Measurements from ENCODE around the gene IER3IP1.
"Not testable (repeated sequence)": the region's sequence is repeated elsewhere in the genome, so short reads cannot be mapped to it uniquely, and the experiment has no call there.

Gene IER3IP1, protein sequence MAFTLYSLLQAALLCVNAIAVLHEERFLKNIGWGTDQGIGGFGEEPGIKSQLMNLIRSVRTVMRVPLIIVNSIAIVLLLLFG

DNA sequence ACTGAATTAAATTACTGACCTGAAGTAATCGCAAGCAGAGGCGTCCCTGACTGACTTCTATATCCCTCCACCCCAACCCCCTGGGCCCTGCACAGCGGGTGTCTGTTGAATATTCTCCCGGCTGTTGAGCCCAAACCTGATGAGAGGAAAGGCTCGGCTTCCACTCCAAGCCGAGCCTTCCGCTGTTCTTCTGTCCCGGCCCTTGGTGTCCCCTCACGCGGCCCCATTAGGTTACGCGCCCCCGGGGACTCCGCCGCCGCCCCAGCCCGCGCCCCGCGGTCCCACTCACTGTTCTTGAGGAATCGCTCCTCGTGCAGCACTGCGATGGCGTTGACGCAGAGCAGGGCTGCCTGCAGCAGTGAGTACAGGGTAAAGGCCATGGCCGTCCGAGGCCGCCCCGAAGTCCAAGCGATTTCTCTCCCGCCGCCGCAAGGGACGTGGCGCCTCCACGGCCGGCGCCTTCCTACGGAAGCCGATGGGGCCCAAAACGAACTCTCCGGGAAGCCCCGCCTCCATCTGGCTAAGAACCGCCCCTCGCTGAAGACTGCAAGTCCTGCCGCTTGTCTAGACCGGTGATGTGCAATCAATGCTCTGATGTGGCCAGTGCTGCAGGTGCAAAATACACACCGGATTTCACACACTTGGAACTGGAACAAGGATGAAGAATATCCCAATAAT is at the start of gene IER3IP1:
Gene IER3IP1 (minus strand): TSS at position 467 of the 678 bp plus-strand sequence. CDS start 87 bp downstream, at position 380.
- peak; percentile 66 for DNase-seq

DNA sequence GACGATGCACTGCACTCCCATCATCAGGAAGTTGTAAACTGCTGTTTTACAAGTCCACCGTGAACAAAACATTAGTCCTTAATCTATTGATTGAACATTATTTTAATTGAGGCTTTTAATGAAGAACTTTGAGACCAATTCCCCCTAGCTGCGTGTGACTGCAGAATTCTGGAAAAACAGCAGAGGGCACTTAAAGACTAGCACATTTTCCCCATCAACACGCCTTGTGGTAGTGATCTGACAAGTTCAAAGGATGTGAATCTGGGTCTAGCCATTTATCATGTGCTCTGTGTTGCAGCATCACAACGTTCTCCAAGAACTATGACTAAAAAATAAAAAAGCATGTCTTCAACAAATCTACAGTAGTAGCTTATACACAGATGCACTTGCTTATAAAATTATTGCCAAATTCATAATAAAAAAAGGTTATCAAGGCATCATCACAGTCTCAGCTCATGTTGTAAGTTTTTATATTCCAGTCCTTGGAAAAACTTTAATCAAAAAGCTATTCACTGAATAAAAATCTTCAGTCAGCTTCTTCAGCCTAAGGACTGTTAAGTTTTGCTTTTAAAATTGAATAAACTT is 39.5 kb upstream of the IER3IP1 start:
- no peak for DNase-seq

DNA sequence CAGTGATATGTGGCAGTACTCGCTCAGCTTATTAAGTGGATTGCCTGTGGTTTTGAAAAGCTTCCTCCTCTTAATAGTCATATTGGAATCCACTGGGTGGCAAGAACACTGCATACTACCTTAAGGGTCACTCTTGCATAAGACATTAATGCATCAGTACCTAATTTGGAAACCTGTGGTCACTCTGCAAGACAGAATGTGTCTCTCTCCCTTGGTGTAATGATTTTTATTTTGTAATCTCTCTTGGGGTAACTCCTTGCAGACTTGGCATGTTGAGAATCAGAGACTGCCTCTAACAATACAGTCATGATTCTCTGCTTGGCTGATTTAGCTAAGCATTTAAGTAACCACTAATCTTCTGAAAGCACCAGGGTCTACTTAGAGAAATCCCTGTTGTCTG is 33.0 kb upstream of the IER3IP1 start:
- DNase-seq: no peak

DNA sequence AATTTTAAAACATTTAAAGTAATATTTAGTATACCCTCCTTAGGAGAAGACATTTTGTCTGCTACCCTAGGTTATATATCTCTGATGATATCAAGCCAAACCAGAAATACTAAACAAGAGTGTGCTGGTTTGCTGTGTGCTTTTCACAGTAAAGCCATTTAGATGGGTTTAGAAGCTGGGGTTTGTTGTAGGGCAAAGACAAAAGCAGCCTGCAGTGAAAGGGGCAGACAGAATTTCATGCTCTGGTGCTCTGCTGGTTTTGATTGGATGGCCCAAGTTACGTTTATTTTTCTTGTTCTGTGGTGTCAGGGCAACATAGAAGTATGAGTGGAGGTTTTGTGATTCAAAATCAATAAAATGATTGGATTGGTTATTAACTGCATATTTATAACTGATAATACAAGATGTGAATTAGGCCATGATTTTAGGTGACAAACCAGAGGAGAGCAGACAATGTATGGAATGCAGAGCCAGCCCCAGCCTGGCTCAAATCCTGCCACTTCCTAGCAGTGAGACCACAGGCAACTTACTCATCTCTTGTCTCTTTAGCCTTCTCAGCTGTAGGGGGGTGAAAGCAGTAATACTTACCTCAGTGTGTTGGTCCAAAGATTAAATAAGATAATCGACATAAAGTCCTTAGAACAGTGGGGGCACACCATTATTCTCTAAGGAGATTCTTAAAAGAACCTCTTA is 30.9 kb upstream of the IER3IP1 start:
- no peak for DNase-seq

DNA sequence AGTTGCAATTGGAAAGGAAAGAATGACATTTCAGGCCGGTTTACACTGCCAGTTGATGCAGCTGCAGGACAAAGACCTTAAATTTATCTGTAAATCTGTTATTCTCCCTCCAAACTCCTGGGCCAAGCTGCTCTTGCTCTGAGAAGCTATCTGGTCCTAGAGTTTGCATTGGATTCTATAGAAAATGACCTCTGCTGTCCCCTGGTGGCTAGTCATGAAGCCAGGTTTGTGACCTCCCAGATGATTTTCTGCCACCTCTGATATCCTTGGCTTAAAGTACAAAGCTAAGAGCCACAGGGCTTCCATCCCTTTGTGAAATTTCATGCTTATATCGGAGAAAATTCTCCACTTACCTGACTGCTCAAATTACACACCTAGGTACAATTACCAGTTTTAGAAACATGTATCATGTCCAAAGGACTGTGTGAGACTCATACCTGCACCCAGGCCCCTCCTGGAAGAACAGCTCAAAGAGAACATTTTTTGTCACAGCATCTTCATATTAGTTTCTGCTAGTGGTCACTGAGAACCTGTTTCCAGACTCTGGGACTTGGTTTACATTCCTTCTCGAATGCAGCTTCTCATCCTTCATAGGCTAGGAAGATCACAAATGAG is 28.9 kb upstream of the IER3IP1 start:
- no peak for DNase-seq

DNA sequence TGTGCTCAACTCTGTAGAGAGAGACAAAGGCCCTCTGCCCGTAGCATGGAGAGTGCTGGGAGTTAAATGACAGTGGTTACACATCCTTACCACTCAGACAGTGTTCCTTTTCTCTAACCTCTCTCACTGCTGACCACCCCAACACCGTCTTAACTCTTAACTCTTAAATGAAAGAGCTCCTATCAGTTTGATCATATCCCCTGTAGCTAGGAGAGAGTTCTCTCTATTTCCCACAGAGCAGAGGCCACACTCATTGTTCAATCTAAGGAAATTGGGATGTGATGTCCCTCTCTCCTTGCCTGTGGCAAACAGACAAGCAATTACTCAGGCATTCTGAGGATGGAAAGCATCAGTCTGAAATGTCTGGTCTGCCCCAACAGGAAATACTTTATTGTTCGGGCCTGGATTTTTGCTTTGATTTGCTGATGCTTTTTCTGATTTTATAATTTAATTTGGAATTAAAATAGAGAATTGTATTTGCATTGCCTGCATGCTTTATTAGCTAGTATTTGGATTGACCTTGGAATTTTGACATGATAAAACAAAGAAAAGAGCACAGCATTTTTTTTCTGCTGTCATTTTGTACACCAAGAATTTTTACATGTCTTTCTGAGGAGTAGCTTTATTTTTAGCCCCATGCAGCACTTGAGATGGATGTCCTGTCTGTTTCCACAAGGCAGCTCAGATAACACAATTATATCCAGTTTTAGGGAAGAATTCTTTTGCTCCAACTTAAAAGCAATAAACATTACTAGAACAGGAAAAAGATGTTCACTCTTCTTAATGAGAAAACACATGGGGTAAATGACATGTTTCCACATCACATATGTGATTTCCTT is 27.7 kb upstream of the IER3IP1 start:
- no peak for DNase-seq

DNA sequence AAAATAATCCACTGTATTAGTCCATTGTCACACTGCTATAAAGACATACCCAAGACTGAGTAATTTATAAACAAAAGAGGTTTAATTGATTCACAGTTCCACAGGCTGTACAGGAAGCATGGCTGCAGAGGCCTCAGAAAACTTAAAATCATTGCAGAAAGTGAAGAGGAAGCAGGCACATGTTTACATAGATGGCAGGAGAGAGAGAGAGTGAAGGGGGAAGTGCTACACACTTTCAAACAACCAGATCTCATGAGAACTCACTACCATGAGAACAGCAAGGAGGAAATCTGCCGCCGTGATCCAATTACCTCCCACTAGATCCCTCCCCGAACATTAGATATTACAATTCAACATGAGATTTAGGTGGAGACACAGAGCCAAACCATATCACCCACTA is 19.8 kb upstream of the IER3IP1 start:
- DNase-seq: not testable (repeated sequence)

DNA sequence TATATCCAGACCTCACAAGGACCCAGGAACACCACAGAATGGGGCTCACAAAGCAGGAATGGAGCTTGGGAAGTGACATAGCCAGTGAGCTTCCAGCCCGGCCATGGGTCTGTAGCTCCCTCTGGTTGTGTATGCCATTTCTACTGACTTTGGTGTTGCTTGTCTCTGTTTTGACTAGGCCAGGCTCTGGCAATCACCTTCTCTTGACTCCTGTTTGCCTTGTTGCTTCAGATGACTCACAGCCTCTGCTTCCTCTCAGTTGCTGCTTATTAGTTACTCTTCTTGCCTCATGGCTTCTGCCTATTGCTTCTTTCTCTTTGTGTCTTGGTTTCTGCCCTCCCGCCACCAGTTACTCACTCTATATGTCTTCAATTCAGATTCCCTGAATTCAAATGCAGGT is 15.8 kb upstream of the IER3IP1 start:
- no peak for DNase-seq

DNA sequence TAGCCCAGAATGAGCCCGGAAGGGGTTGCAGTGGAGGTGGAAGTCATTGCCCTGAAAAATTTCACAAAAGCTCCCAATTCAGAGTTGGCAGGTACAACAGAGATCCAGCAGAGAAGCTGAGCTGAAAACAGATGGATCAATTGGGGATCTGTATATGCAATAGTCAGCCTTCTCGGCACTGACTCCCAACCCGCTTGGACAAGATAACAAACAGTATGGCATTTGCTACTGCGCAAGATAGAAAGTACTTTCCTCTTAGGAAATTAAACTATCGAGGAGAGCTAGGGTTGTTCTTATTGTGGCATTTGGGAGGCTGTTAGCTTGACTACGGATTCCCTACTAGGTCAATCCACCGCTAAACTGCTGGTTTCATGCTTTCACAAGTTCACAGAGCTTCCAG is 11.6 kb upstream of the IER3IP1 start:
- DNase-seq: no peak

DNA sequence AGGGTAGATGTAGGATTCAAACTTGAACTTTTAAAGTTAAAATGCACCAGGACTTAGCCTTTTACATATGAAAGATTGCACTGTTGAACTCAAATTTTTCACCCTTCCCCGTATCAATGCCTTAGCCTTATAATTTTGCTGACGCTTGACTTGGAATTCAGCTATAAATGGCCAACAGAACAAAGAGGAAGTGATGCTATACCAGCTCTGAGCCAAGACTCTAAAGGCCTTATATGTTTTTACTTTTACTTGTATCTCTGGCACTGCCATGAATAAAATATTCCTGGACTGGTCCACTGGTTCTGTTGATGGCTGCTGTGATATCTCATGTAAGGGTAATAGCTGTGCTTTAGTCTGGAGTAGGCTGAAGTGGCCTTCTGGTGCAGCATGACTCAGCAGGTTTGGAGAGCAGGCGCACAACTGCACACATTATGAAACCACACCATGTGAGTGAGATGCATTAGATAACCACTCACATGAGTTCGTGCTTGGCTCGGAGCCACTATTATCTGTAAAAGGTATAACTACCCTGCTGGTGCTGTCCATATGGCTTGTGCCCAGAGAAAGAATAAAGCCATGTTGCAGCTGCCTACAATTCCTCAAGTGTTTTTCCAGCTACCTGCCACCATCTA is 8.4 kb upstream of the IER3IP1 start:
- no peak for DNase-seq

DNA sequence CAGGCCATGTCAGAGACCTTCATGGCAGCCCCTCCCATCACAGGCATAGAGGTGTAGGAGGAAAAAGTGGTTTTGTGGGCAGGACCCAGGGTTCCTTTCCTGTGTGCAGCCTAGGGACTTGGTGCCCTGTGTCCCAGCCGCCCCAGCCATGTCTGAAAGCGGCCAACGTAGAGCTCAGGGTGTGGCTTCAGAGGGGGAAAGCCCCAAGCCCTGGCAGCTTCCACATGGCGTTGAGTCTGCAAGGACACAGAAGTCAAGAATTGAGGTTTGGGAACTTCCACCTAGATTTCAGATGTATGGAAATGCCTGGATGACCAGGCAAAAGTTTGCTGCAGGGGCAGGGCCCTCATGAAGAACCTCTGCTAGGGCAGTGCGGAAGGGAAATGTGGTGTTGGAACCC is 6.0 kb upstream of the IER3IP1 start:
- not testable (repeated sequence) for DNase-seq

DNA sequence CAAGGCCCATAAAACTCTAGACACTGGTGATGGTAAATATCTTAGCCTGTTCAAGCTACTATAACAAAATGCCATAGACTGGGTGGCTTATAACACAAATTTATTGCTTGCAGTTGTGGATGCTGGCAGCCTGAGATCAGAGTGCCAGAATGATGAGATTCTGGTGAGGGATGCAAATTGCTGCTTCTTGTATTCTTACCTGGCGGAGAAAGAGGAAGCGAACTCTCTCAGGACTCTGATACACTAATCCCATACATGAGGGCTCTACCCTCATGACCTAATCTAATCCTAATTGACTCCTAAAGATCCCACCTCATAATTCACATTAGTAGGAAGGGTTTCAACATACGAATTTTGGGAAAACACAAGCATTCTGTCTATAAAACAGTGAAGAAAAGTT is 4.6 kb upstream of the IER3IP1 start:
- no peak for DNase-seq

DNA sequence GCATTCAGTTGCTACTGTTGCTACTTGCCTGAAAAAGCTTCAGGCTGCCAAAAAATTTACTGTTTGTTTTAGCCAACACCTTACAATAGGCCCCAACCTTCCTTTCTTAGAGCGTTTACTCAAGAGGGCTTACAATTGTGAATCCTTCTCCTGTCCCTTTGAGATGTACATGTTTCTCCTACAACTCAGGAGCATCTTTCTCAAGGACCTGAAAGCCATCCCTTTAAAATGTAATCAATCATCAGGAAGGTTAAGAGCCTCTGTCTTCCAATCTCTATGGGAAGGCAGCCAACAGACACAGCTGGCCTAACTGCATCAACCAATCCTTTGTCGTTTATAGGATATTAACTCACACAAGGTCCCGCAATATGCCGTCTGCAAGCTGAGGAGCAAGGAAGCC is 3.4 kb upstream of the IER3IP1 start:
- no peak for DNase-seq

DNA sequence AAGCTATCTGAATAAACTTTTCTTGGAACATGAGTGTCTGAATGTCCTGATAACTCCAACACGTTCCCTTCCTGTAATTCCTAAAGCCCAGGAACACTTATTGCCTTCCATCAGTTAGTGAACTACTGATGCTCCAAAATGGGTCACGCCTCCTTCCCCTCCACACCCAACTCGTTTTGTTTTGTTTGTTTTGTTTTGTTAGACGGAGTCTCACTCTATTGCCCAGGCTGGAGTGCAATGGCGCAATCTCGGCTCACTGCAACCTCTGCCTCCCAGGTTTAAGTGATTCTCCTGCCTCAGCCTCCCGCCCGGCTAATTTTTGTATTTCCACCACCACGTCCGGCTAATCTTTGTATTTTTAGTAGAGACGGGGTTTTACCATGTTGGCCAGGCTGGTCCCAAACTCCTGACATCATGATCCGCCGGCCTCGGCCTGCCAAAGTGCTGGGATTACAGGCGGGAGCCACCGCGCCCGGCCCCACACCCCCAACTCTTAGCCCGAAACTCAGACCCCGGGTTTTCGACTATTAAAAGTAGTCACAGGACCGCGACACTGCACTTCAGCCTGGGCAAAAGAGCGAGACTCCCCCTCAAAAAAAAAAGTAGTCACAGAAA is 774 bp downstream of the IER3IP1 start:
- no peak for DNase-seq

DNA sequence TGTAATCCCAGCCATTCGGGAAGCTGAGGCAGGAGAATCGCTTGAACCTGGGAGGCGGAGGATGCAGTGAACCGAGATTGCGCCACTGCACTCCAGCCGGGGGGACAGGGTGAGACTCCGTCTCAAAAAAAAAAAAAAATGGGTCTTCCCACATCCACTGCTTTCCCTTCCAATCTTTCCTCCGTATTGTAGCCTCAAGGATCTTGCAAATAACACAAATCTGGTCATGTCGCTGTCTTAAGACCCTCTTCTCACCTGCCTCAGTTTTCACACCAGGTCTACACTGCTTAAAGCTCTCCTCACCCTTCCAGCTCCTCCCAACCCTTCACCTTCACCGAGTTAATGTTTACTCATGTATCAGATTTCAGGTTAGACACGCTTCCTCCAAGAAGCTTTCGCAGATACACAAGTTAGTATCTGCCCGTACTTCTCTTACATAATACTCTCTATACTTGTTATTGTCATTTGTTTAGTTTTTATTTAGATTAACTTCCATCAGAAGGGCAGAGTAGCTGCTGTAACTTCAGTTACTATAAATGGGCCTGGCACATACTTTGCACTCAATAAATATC is 1.5 kb downstream of the IER3IP1 start:
- DNase-seq: no peak

DNA sequence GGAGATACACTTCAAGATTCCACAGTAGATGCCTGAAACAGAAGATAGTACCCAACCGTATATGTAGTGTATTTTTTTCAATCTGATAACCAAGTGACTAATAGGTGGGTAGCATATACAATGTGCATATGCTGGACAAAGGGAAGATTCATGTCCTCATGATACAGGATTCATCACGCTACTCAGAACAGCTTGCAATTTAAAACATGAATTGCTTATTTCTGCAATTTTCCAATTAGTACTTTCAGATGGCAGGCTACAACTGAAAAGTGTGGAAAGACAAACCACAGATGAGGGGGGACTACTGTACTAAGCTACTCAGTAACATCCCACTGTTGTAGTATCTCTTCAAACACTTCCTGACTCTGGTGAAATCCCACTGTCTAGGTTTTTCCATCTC is 3.7 kb downstream of the IER3IP1 start:
- DNase-seq: no peak

DNA sequence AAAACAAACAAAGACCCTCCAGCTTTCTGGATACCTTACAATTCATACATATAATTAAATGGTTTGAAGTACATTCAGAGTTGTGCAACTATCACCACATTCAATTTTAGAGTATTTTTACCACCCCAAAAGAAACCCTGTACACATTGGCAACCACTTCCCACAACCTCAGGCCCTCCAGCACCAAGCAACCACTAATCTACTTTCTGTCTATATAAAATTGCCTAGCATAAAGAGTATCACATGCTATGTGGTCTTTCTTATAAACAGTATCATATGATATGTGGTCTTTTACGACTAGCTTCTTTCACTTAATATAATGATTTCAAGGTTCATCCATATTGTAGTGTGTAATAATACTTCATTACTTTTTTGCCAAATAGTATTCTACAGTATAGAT is 7.3 kb downstream of the IER3IP1 start:
- no peak for DNase-seq

DNA sequence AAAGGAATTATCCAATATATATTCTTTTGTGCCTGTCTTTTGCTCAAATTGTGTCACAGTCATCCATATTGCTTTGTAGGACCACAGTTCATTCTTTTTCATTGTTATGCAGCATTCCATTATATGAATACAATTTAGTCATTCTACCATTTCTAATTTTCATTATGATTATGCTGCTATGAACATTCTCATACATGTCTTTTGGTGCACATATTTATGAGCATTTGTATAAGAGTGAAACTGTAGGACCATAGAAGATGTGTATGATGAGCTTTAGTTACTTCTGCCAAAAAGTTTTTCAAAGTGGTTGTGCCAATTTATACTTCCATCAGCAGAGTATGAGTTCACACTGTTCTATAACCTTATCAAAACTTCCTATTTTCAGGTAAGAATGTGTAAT is 7.7 kb downstream of the IER3IP1 start:
- no peak for DNase-seq

DNA sequence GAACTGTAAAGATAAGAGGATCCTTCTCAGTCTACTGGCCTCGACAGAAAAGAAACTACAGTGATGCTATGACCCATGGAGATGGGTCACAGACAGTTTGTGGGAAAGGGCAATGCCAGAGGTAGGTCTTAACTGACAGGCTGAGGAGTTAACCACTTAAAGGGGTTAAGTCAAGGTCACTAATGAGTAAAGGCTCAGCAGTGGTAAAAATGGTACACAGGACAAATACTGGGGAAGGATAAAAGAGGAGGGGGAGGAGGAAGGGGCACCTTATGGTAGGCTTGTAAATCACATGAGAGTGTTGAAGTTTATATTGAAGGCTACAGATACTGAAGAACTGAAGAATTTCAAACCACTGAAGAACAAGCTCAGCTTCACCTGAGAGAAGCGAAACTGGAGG is 9.9 kb downstream of the IER3IP1 start:
- DNase-seq: no peak

DNA sequence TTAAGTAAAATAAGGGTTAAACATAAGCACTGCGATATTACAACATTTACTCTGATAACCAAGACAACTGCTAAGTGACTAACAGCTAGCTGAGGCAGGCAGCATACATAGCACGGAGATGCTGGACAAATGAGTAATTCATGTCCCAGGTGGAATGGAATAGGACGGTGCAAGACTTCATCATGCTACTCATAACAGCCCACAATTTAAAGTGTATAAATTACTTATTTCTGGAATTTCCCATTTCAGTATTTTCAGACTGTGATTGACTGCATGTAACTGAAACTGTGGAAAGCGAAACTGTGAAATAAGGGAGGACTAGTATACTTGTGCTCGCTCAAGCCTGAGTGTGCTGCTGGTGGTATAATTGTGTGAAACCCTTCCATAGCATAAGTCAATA is 12.9 kb downstream of the IER3IP1 start:
- DNase-seq: no peak

DNA sequence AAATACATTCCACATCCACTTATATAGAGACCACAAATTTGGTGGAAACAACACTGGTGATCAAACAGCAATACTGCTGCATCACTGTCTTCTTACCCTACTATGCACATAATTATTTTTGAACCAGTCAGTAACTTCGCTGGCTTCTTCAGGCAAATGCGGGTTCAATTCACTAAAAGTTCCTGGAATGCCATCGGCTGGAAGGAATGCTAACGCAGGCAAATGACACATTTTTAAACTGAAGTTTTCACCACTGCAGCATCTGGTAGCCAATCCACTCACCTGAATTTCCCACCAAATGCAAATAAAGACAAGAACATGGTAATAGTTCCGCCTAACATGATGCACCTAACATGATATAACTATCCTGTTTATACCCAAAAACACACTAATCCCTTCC is 15.9 kb downstream of the IER3IP1 start:
- DNase-seq: no peak

DNA sequence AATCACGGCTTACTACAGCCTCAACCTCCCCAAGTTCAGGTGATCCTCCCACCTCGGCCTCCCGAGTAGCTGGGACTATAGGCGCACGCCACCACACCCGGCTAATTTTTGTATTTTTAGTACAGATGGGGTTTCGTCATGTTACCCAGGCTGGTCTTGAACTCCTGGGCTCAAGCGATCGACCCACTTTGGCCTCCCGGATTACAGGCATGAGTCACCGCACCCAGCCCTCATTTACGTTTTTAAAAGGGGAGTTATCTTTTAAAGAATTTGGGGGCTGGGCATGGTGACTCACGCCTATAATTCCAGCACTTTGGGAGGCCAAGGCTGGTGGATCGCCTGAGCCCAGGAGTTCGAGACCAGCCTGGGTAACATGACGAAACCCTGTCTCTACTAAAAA is 17.8 kb downstream of the IER3IP1 start:
- DNase-seq: not testable (repeated sequence)

Measured in NK-92 treated with Interleukin-12 subunit alpha and Interleukin-12 subunit beta, amount 100 ng/mL, for 24 hours (cell line).